K562 (cell line): ENCODE results near the gene MYBPC3. TPM values are rescaled to one million over a fixed set of nuclear protein-coding genes. Genes with fewer than 3 reads are reported as not detected.

Experiments
- BDP1 ChIP-seq: IDR thresholded peaks from 3 replicates; pipeline ENCODE4 v1.6.1; 2011; ENCODE audit not compliant: insufficient read length, insufficient read depth
- E2F5 ChIP-seq: sonication (generic); formaldehyde crosslinking; IDR thresholded peaks from 2 replicates; pipeline ENCODE4 v1.8.0; 2022; ENCODE audit warnings: mild to moderate bottlenecking, missing genetic modification reagents
- FIP1L1 ChIP-seq: fragments of 200-400 bp; formaldehyde crosslinking; IDR thresholded peaks from 2 replicates; pipeline ENCODE4 v1.6.1; 2018; ENCODE audit warnings: mild to moderate bottlenecking, low read depth, low read length; ENCODE audit not compliant: poor library complexity, severe bottlenecking
- GATAD2A ChIP-seq: fragments of 450-650 bp; IDR thresholded peaks from 2 replicates; pipeline ENCODE4 v1.6.1; 2017
- GTF2A2 ChIP-seq: IDR thresholded peaks from 2 replicates; pipeline ENCODE4 v1.6.1; 2016; ENCODE audit warnings: mild to moderate bottlenecking, missing genetic modification characterization, missing compliant biosample characterization
- IFI16 ChIP-seq: fragments of 250-450 bp; sonication (Bioruptor Pico); IDR thresholded peaks from 2 replicates; pipeline ENCODE4 v2.1.2; 2022; ENCODE audit warnings: mild to moderate bottlenecking, inconsistent platforms
- ILK ChIP-seq: fragments of 450-650 bp; IDR thresholded peaks from 2 replicates; pipeline ENCODE4 v1.6.1; 2016; ENCODE audit warnings: missing genetic modification characterization, low read depth, mild to moderate bottlenecking, missing compliant biosample characterization, moderate library complexity, borderline replicate concordance
- MYBL2 ChIP-seq, 2 experiments: fragments of 450-650 bp in 1 of 2; sonication (generic) in 1 of 2; formaldehyde crosslinking in 1 of 2; IDR thresholded peaks; 2 replicates each; pipeline versions ENCODE4 v1.6.1 to v1.8.1; 2017 to 2022; ENCODE audit warnings: borderline replicate concordance in 1 of 2, inconsistent platforms in 1 of 2, low read depth in 1 of 2, mild to moderate bottlenecking in 1 of 2, missing genetic modification reagents in 1 of 2, moderate library complexity in 1 of 2
- PHB2 ChIP-seq: fragments of 450-650 bp; IDR thresholded peaks from 2 replicates; pipeline ENCODE4 v1.6.1; 2017; ENCODE audit warnings: low read depth
- POLR2AphosphoS2 ChIP-seq: IDR thresholded peaks from 2 replicates; pipeline ENCODE4 v1.6.1; 2012; ENCODE audit warnings: low read length, improper control_type of control experiment
- RBM22 ChIP-seq: fragments of 200-400 bp; formaldehyde crosslinking; IDR thresholded peaks from 2 replicates; pipeline ENCODE4 v1.6.1; 2018; ENCODE audit warnings: low read length, low read depth; ENCODE audit not compliant: poor library complexity, severe bottlenecking
- RBM34 ChIP-seq: fragments of 200-400 bp; formaldehyde crosslinking; IDR thresholded peaks from 2 replicates; pipeline ENCODE4 v1.6.1; 2018; ENCODE audit warnings: low read length, borderline replicate concordance; ENCODE audit not compliant: insufficient read depth
- SIX5 ChIP-seq, 2 experiments: IDR thresholded peaks; 2 replicates each; pipeline ENCODE4 v1.6.1; 2011; ENCODE audit warnings: low read length in 2 of 2, borderline replicate concordance in 1 of 2, low read depth in 1 of 2, mild to moderate bottlenecking in 1 of 2, moderate library complexity in 1 of 2; ENCODE audit not compliant: insufficient read depth in 1 of 2
- SRSF1 ChIP-seq: fragments of 200-400 bp; formaldehyde crosslinking; IDR thresholded peaks from 2 replicates; pipeline ENCODE4 v1.6.1; 2017; ENCODE audit warnings: mild to moderate bottlenecking, low read depth, low read length, moderate library complexity
- SRSF7 ChIP-seq: fragments of 200-400 bp; formaldehyde crosslinking; optimal IDR thresholded peaks from 2 replicates; pipeline ENCODE3; 2017; ENCODE audit warnings: mild to moderate bottlenecking, low read depth, low read length
- TOE1 ChIP-seq, 2 experiments: fragments of 450-650 bp in 1 of 2; sonication (generic) in 1 of 2; formaldehyde crosslinking in 1 of 2; IDR thresholded peaks; 2 replicates each; pipeline versions ENCODE4 v1.7.1 to v1.8.0; 2016 to 2022; ENCODE audit warnings: borderline replicate concordance in 2 of 2, mild to moderate bottlenecking in 2 of 2, antibody characterized with exemption in 1 of 2, inconsistent platforms in 1 of 2, low read depth in 1 of 2, missing genetic modification reagents in 1 of 2, moderate library complexity in 1 of 2
- ZNF253 ChIP-seq: fragments of 250-450 bp; sonication (Bioruptor Pico); conservative IDR thresholded peaks from 2 replicates; pipeline ENCODE4 v1.6.1; 2021; ENCODE audit warnings: mild to moderate bottlenecking
- ZNF445 ChIP-seq: fragments of 250-450 bp; sonication (Bioruptor Pico); IDR thresholded peaks from 2 replicates; pipeline ENCODE4 v1.4.0; 2020; ENCODE audit warnings: low read depth, mild to moderate bottlenecking, moderate library complexity
- ZNF696 ChIP-seq: fragments of 250-450 bp; sonication (Bioruptor Pico); conservative IDR thresholded peaks from 2 replicates; pipeline ENCODE4 v1.4.0; 2020; ENCODE audit warnings: mild to moderate bottlenecking, moderate library complexity
- polyA plus RNA-seq, 8 experiments: library from polyadenylated mRNA; depleted of rRNA in 4 of 8; stranded (reverse) in 5 of 8; unstranded in 3 of 8; fragments of >200 nt; fragmentation: Nextera tagmentation in 2 of 8; fragmentation: Illumina TruSeq in 1 of 8; extraction: Ambion mirVana in 2 of 8; extraction: Trizol in 1 of 8; gene quantifications; 2 replicates each; pipeline versions ENCODE4 v1.2.1 to v1.2.3, GENCODE V29; 2011 to 2014; ENCODE audit warnings: inconsistent platforms in 1 of 8, missing spikeins in 1 of 8
- total RNA-seq, 7 experiments: library from RNA; depleted of rRNA in 6 of 7; stranded (reverse); fragments of >200 nt in 6 of 7; fragmentation: Illumina TruSeq in 2 of 7; extraction: Trizol in 2 of 7; gene quantifications; 2 replicates each; pipeline versions ENCODE4 v1.2.1 to v1.2.3, GENCODE V29; 2011 to 2021; ENCODE audit warnings: low replicate concordance in 1 of 7
- TF ChIP-seq, protein P1 (sequence below): fragments of 250-450 bp; sonication (Bioruptor Pico); IDR thresholded peaks from 2 replicates; pipeline ENCODE4 v1.5.1; 2021; ENCODE audit warnings: mild to moderate bottlenecking
- TF ChIP-seq, protein P2 (sequence below): sonication (generic); formaldehyde crosslinking; IDR thresholded peaks from 2 replicates; pipeline ENCODE4 v1.9.0; 2022; ENCODE audit warnings: mild to moderate bottlenecking, missing genetic modification reagents
- TF ChIP-seq, protein P3 (sequence below): fragments of 450-650 bp; IDR thresholded peaks from 2 replicates; pipeline ENCODE4 v1.6.1; 2016

MYBPC3 gene
- total and polyA plus RNA-seq, 9 of the 15 experiments (the other 6 are each of a cell fraction or from before 2014, with no cell fraction given), result 0.01 TPM; not detected in 8

DNA sequence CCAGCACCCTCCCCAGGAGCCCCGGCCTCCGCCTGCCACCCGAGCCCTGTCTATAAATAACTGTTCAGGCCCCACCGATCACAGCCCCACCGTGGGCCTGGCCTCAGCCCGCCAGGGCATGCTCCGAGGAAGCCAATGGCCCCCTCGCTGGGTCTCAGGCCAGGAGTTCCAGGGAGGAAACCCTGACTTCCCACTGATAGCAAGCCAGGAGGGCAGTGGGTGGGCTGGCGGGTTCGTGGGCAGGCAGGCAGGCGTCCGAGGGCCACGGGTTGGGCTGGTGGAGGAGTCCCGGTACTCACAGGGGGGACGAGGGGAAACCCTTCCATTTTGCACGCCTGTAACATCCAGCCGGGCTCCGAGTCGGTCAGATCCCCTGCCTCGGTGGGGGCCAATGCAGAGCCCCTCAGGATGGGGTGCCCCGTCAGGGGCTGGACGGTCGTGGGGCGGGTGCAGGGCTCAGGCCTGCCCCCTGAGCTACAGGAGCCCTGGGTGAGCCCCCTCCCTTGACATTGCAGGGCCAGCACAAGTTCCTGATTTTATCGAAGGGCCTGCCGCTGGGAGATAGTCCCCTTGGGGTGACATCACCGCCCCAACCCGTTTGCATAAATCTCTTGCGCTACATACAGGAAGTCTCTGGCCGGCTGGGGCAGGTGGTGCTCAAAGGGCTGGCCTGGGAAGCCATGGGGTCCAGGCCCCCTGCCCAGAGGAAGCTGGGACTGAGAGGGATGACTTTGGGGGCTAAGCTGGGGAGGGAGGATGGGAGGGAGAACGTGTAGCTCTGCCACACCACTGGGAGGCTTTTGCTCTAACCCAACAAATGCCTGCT, 25.7 kb upstream of the MYBPC3 start, which contains the start of gene SPI1 (continued):
- TF ChIP-seq, protein P1, sequence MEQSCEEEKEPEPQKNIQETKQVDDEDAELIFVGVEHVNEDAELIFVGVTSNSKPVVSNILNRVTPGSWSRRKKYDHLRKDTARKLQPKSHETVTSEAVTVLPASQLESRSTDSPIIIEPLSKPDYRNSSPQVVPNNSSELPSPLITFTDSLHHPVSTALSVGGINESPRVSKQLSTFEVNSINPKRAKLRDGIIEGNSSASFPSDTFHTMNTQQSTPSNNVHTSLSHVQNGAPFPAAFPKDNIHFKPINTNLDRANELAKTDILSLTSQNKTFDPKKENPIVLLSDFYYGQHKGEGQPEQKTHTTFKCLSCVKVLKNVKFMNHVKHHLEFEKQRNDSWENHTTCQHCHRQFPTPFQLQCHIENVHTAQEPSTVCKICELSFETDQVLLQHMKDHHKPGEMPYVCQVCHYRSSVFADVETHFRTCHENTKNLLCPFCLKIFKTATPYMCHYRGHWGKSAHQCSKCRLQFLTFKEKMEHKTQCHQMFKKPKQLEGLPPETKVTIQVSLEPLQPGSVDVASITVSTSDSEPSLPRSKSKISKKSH (CRISPR knock-in tag), result no peak
- TF ChIP-seq ZNF696 (CRISPR knock-in tag) (no peak), IFI16 (CRISPR knock-in tag) (no peak), ZNF253 (CRISPR knock-in tag) (no peak), MYBL2 (IDR thresholded peaks at IDR 0.05; ENCODE audit: low read depth) (no peak), MYBL2 (CRISPR knock-in tag; IDR thresholded peaks at IDR 0.05; ENCODE audit: borderline replicate concordance) (no peak), ILK (no peak), SRSF7 (no peak), GTF2A2 (tag) (no peak), ZNF445 (no peak), BDP1 (no peak), RBM34 (no peak), E2F5 (CRISPR knock-in tag) (no peak), SIX5 (IDR thresholded peaks at IDR 0.05; ENCODE audit: borderline replicate concordance in 1 of 2, insufficient read depth in 1 of 2, low read depth in 1 of 2, low read length in 2 of 2) (no peak), GATAD2A (0 out of 2 replicates have a peak, but pooled peaks have one; percentile 73), POLR2AphosphoS2 (no peak), TOE1 (IDR thresholded peaks at IDR 0.05; ENCODE audit: borderline replicate concordance) (peak; percentile 31; the same call in 1 of the 2 replicates), TOE1 (CRISPR knock-in tag; IDR thresholded peaks at IDR 0.05; ENCODE audit: borderline replicate concordance, low read depth) (no peak), PHB2 (no peak; the same call in 1 of the 2 replicates), FIP1L1 (no peak), SRSF1 (no peak), RBM22 (no peak)
- TF ChIP-seq, protein P2, sequence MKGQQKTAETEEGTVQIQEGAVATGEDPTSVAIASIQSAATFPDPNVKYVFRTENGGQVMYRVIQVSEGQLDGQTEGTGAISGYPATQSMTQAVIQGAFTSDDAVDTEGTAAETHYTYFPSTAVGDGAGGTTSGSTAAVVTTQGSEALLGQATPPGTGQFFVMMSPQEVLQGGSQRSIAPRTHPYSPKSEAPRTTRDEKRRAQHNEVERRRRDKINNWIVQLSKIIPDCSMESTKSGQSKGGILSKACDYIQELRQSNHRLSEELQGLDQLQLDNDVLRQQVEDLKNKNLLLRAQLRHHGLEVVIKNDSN (CRISPR knock-in tag), result no peak; the same call in none of the 2 replicates
- TF ChIP-seq, protein P3, sequence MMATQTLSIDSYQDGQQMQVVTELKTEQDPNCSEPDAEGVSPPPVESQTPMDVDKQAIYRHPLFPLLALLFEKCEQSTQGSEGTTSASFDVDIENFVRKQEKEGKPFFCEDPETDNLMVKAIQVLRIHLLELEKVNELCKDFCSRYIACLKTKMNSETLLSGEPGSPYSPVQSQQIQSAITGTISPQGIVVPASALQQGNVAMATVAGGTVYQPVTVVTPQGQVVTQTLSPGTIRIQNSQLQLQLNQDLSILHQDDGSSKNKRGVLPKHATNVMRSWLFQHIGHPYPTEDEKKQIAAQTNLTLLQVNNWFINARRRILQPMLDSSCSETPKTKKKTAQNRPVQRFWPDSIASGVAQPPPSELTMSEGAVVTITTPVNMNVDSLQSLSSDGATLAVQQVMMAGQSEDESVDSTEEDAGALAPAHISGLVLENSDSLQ, result peak; percentile 78
